Hypothalamus (tissue), 51 donors: ENCODE results near the gene KLHDC8A.
A peak's percentile ranks its signal among the peaks of the same experiment; 100 is the strongest.
"Not testable (repeated sequence)": the region's sequence is repeated elsewhere in the genome, so short reads cannot be mapped to it uniquely, and the experiment has no call there.

ENCODE experiments used
- DNase-seq, 51 donors: peaks; one replicate each; lab custom pipeline; 2025; lab: John Stamatoyannopoulos, UW

Gene KLHDC8A

DNA sequence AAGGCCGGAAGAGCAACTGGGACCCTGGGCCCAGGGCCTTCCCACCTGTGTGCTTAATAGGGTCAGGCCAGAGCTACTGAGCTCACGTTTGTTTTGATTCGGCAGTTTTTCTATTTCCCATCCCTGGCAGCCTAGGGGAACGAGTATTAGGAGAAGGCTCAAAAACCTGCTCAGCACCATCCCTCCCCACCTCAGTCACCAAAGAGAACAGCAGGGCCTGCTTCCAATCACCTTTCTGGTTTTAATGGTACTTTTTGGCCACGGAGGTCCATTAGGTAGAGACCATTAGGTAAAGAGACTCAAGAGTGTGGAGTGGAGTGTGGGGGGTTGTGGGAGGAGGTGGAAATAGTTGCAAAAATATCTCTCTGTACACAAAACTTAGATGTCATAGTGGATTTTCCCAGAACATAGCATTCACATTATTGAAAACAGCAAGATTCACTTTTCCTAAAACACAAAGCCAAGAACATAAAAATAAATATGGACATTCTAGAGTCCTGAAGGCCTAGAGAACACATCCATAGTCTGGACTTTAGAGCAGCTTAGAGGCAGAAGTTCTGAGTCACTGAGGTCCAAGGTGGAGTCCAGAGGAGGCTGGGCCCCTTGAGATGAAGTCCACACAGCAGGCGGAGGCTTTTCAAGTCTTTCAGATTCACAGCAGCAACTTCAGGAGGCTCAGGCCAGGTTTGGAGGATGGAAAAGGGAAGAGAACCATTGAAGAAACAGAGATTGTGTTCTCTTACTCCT is 54.7 kb downstream of the KLHDC8A start:
- peak in 1 of 51 donors; percentile 12 for DNase-seq

DNA sequence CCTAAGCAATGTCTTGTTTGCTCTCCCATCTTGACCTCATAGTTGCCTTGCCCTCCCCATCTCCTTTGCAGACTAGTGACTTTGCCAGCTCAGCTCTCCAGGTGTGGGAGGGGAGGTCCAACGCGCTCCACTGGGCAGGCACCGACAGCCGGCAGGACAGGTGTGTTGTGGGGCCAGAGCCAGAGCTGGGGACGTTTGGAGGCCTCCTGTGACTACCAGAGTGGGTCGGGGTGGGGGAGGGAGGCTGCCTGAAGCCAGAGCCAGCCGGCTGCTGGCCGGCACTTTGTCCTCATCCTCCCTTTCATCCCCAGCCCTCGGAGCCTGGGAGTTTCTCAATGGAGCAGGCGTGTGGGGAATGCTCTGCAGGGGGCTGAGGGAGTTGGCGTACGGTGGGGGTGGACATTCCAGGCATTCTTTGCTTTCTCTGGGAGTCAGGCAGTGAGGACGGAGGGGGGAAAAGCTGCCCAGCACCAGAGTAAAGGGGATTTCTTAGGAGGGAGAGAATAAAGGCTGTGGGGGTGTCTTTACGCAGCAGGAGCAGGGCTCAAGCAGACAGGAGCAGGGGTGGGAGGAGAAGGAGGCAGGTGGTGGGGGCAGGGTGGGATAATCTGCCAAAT is 55.4 kb downstream of the KLHDC8A start:
- DNase-seq: peak in 8 of 51 donors; percentile 18 to 62 (median 28)

DNA sequence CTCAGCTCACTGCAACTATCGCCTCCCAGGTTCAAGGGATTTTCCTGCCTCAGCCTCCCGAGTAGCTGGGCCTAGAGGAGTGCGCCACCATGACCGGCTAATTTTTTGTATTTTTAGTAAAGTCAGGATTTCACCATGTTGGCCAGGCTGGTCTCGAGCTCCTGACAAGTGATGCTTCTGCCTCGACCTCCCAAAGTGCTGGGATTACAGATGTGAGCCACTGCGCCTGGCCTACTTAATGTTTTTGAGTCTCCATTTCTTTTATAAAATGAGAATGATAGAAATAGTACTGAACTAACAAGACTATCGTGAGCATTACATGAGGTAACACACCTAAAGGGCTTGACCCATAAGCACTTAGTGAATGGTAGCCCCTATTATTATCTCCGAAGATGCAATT is 56.6 kb downstream of the KLHDC8A start:
- no peak for DNase-seq

DNA sequence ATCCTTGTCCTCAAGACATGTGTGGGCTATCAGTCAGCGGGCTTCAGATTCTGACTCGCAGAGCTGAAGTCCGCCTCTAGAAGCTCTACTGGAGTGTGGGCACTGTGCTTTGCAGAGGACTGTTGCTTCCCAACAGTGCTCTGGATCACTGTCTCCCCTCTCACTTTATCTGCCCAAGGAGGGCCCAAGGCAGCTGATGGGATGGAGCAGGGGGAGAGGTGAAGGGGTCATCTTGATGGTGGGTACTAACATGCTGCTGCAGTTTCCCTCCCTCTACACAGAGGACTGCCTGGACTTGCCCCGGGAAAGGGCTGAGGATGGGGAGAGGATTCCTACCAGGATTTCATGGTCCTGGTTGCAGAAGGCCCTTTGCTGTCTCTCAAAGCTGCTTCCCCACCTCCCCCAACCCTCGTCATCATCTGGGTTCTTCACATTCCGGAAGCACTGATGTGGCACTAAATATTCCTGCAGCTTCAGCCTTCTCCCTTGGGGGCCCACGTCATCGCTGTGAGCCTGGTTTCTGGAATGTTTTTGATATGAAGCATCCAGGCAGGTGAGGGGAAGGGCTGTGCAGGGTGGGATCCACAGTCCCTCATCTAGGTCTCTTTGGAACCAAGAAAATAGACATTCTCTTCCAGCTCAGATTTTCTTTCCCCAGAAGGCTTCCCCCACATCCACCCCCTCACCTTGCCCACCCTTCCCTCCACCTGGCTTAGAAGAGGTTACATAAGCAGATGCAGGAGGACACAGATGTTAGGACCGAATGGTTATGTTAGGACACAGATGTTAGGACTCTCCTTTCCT is 58.3 kb downstream of the KLHDC8A start:
- DNase-seq: no peak

DNA sequence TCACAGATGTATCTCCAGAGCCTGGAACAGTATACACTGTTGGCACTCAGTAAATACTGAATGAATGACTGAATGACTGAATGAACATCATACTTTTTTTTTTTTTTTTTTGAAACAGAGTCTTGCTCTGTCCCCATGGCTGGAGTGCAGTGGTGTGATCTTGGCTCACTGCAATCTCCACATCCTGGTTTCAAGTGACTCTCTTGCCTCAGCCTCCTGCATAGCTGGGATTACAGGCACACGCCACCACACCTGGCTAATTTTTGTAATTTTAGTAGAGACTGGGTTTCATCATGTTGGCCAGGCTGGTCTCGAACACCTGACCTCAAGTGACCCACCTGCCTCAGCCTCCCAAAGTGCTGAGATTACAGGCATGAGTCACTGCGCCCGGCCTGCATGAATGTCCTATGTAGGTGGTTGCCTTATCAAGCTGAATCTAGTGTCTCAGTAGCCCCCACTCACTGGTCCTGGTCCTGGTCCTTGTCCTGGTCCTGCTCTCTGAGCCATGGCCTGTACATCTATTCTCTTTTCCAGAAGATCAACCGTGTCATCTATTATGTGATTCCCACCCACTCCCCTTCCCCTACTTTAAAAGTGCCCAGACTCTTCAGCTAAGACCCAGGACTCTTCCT is 59.1 kb downstream of the KLHDC8A start:
- DNase-seq: not testable (repeated sequence)

DNA sequence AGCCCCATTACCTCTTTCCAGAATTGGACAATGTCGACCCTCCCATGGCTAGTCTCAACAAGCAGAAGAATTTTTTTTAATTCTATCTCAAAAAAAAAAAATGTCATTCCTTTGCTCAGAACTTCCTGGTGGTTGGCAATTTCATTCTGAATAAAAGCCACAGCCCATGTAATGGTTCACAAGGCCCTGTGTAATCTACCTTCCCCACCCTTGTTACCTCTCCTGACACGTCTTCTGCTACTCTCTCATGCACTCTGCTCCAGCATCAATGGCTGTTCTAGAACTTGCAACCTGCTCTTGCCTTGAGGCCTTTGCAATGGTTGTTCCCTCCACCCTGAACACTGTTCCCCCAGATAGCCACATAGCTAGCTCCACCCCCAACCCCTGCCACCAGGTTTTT is 60.6 kb downstream of the KLHDC8A start:
- no peak for DNase-seq

DNA sequence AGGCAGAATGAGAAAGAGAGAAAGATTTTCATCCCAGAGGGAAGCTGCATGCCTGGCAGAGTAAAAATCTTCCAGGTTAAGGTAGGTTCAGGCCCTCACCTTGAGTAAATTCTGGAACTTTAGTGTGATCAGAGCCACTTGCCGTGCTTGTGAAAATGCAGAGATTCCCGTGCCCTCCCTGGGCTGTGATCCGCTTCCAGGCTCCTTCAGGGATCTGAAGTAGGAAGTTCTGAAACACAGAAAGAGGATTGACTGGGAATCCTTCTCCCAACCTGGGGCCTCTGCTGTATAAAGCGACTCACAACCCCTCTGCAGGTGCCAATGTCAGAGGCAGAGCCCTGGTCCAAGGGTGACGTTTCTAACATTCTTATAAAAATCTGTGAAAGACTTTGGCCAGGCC is 61.8 kb downstream of the KLHDC8A start:
- no peak for DNase-seq

DNA sequence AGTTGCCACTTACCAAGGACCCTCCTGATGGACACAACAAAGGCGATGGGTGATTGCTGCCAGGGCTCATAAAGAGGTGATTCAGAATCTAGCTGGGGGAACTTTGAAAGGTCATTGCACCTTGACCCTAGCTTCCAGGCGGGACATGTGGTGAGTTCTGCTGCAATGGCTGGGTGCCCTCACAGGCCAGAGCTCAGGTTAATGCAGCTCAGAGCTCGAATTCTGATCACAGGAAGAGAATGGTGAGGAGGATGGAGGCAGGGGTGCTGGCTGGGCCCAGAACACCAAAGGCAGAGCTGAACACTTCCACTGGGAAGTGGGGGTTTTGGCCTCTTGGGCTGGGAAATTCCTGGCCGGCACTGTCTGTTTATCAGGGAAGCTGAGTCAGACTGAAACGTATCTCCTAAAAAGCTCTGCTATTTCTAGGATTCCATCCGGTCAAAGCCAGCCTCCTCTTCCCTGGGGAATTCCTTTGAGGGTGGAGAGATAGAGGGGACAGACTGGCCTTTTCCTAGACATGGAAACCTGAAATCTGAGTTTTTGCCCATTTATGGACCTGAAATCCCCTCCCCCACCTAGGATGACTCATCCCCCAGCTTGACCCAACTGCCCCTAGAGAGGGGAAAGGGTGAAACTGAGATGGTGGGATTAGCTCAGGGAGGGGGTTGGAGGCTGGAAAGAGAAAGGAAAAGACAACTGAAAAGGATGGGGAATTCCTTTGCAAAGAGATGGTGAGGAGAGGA is 62.4 kb downstream of the KLHDC8A start:
- DNase-seq: no peak

DNA sequence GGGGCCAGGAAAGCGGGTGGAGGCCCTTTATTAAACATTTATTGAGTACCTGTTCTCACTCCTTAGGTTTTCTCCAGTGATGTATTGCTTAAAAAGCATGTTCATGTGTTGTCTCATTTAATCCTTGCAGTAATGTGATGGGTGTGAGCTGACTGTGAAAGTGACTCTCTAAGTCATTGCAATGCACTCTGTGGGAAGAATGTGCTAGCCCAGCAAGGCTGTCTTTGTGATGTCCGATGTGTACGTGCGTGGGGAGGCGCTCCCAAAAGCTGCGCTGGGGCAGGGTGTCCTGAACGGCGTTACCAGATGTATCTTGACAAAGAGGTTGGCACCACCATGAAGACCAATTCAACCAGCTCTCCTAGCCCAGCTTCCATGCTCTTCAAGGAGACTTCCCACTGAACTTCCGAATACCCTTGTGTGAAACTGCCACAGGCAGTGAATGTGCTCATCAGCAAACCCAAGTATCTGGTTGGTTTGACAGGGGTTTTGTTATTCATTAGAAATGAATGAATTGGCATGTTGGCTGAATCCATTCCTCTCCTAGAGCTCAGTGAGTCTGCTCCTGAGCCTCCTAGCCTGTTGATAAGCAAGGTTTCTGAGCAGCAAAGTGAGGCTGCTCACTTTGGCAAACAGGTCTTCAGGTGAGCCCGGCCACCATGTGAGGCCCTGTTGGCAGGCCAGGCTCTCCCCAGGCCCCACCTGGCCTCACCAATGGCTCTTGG is 63.2 kb downstream of the KLHDC8A start:
- DNase-seq: no peak

DNA sequence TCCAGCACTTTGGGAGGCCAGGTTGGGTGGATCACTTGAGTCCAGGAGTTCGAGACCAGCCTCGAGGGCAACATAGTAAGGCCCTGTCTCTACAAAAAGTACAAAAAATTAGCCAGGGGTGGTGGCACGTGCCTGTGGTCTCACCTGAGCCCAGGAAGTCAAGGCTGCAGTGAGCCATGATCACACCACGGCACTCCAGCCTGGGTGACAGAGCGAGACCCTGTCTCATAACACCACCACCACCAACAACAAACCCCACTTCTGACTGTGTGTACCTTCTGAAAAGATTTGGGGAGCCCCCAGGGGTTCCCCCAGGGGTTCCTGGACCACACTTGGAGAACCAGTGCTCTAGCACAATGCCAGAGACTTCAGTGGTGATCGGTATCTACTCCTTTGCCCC is 65.1 kb downstream of the KLHDC8A start:
- no peak for DNase-seq

DNA sequence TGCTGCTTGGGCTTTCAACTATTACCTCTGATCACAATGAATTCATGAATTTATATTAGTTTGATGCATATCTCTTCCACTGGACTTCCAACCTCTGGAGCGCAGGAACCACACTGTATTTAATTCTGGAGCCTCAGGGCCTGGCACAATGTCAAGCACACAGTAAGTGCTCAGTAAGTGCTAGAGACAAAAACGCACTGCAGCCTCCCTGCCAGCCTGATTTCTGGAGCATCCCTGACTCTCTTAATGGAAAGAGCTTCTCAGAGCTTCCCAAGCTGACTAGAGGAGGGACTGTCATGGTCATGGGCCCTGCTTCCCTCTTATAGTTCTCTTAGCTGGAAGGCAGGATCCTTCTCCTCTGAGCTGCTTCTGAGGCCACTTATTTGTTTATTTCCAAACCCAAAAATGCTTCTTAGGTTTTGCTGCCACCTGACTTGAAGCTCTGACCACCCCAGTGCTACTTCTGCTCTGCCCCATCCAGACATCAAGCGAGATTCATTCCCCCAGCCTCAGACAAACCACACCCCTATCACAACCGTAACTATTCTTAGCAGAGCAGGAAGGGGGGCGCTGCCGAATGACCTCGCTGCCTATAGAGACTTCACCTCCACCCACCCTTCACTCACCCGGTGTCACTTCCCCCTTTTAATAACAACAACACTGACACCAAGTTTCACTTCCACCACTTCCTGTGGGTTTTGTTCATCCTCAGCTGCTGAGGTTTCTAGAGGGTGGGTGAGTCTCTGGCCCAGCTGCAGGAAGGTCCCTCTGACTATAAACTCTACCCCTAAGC is 68.8 kb downstream of the KLHDC8A start:
- peak in 20 of 51 donors; percentile 11 to 45 (median 26) for DNase-seq

DNA sequence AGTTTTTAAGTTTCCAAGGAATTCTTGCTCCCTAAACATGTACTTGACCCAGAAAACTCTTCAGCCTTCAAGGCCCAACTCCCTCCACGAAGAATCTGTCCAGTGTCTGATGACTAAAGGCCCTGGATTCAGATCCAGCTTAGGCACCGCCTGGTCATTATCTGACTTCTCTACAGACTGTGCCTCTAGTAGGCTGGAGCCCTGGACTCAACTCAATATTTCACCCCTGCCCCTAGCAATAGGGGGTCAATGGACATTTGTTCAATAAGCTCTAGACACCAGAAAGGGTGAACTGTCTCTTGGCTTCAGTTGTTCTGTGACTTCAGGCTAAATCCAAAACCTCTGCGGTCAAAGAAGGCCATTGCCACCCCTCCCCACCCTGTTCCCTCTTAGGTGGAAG is 69.6 kb downstream of the KLHDC8A start:
- no peak for DNase-seq

DNA sequence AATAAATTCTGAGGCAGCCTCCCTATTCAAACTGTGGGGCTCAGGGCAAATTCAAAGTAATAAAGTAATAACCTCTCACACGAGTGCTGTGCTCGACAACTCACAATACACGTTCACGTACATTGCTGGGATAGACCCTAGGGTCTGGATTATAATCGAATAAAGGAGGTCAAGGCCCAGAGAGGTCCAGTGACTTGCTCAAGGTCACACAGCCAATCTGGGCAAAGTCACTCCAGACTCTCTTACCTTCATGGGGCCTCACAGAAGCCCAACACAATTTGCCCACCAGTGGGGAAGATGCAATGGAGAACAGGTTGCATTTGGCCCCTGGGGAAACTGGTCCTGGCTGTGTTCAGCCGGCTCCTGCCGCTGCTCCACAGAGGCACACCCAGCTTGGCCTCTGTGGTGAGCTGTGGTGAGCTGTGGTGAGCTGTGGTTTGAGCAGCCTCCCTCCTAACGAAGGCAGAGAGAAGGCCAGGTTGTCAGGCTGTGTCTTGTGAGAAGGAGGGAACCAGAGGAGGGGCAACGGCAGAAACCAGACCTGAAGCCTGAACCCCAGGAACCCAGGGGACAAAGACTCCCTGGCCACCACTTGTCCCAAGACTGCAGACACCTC is 70.3 kb downstream of the KLHDC8A start:
- no peak for DNase-seq
